ENCODE results near the gene NCL. TPM values are rescaled to one million over a fixed set of nuclear protein-coding genes. Genes with fewer than 3 reads are reported as not detected.

NCL gene
- total and polyA plus RNA-seq, 2 of the 13 experiments (the other 11 are each of a cell fraction or from before 2014, with no cell fraction given) = 105 to 779 TPM

DNA sequence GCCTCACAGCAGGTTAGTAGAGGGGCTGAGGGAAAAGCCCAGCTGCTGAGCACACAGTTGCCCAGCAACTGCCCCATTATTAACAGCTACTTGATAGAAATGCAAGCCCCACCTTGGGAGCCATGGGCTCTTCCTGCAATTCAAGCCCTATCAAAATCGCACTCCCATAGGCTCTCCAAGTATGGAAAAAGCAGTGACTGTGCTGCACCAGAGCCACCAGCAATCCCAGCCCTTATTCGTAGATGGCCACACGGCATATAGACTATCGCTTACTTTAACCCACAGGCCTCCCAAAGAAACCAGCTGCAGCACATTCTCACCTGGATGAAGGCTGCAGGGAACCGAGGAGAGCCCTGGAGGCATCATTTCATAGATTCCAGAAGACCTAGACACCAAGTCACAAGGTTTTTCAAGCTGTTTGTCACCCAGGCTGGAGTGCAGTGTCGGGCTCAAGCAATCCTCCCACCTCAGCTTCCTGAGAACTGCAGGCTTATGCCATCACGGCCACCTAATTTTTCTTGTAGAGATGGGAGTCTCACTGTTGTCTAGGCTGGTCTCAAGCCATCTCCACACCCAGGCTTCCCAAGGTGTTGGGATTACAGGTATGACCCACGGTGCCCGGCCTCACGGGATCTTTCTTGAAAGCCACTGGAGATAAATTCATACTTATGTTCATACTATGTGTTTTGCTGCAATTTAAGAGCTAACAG is 11.3 kb downstream of the NCL start:
- Histone ChIP-seq H3K36me3 (replicated peaks in 1 of 2; ENCODE audit: control insufficient read depth in 1 of 2, insufficient read depth in 2 of 2, low read length in 2 of 2) (peaks cover 26 to 53% of the 10 kb centered on the region in 2 experiments), H3K4me2 (ENCODE audit: low read depth, low read length) (no peak overlapping the region), H3K79me2 (ENCODE audit: insufficient read depth, low read length) (no peaks in the 10 kb centered on the region), H3K4me3 (replicated peaks in 1 of 3; ENCODE audit: insufficient read depth in 1 of 3, low read depth in 2 of 3, low read length in 3 of 3) (no peak overlapping the region), H4K20me1 (ENCODE audit: insufficient read depth, low read length) (peaks cover 36% of the 10 kb centered on the region), H3K4me1 (ENCODE audit: insufficient read depth, low read length) (peaks cover 10% of the 10 kb centered on the region), H2AFZ (ENCODE audit: low read length) (no peak overlapping the region), H3K9ac (ENCODE audit: insufficient read depth, low read depth, low read length) (no peak overlapping the region), H3K9me3 (ENCODE audit: low read length) (no peaks in the 10 kb centered on the region), H3K27me3 (ENCODE audit: control insufficient read depth in 1 of 2, insufficient read depth in 2 of 2, low read length in 2 of 2) (no peaks in the 10 kb centered on the region), H3K27ac (ENCODE audit: extremely low read length, insufficient read depth, low read length) (peak overlapping the region; percentile 11)
- POLR2A ChIA-PET = interaction anchor here (1.0 to 4.9 kb wide), 7 partner anchors 8 to 253 kb away, joined by 3 to 155 read pairs (median 4); partner anchors contain the start of gene NCL
- no TSS peak for BruUV-seq (replicated peaks)
- FAIRE-seq = no peak
- peak; percentile 7 for ATAC-seq
- WGBS (ENCODE audit: low lambda C conversion rate) = 91% methylated on average over 10 of the region's 10 CpGs
- intact Hi-C loops (cut with micrococcal nuclease; ENCODE audit: unreplicated experiment) (loop anchor here (1.0 to 5.0 kb wide), 3 partner anchors 156 to 351 kb away; no protein-coding TSS in a partner anchor), in situ Hi-C loops (cut with HindIII; ENCODE audit: extremely low pct_ligation_motif_present, low pct_unique_long_range_greater_than_20kb) (no loop called here)
- peak; percentile 23 for DNase-seq (ENCODE audit: low spot score)
- CTCF ChIA-PET (ENCODE audit: low intra/inter-chr PET ratio, low total read pairs) = interaction anchor here (1.9 kb wide), 2 partner anchors 156 to 226 kb away, joined by 9 to 11 read pairs; no protein-coding TSS in a partner anchor
- TF ChIP-seq ZNF343 (CRISPR knock-in tag; IDR thresholded peaks at IDR 0.05) (0 out of 2 replicates have a peak, but pooled peaks have one; percentile 8), NFKB2 (CRISPR knock-in tag; IDR thresholded peaks at IDR 0.05; ENCODE audit: borderline replicate concordance) (no peak; the same call in 1 of the 2 replicates), KLF12 (CRISPR knock-in tag; IDR thresholded peaks at IDR 0.05; ENCODE audit: borderline replicate concordance) (no peak), HHEX (CRISPR knock-in tag; IDR thresholded peaks at IDR 0.05) (0 out of 2 replicates have a peak, but pooled peaks have one; percentile 17), CEBPB (IDR thresholded peaks at IDR 0.05; ENCODE audit: borderline replicate concordance, low read depth, low read length) (no peak), ZNF589 (CRISPR knock-in tag; conservative IDR thresholded peaks at IDR 0.05) (peak; percentile 52; the same call in 1 of the 2 replicates), ZMYM2 (CRISPR knock-in tag; IDR thresholded peaks at IDR 0.05) (no peak), ZNF891 (CRISPR knock-in tag; IDR thresholded peaks at IDR 0.05) (0 out of 2 replicates have a peak, but pooled peaks have one; percentile 0), KDM3A (CRISPR knock-in tag; IDR thresholded peaks at IDR 0.05; ENCODE audit: low read depth) (0 out of 2 replicates have a peak, but pooled peaks have one; percentile 20), ZNF501 (CRISPR knock-in tag; IDR thresholded peaks at IDR 0.05) (peak; percentile 68; the same call in 1 of the 2 replicates), ZNF780A (CRISPR knock-in tag; IDR thresholded peaks at IDR 0.05) (peak; percentile 27; the same call in 1 of the 2 replicates), MBD4 (IDR thresholded peaks at IDR 0.05; ENCODE audit: borderline replicate concordance, low read length) (peak; percentile 57), FOSL2 (CRISPR knock-in tag; IDR thresholded peaks at IDR 0.05) (0 out of 2 replicates have a peak, but pooled peaks have one; percentile 5), SIN3A (IDR thresholded peaks at IDR 0.05; ENCODE audit: borderline replicate concordance, low read depth, low read length) (0 out of 2 replicates have a peak, but pooled peaks have one; percentile 38), ZC3H13 (CRISPR knock-in tag; IDR thresholded peaks at IDR 0.05) (peak; percentile 83), AGO1 (IDR thresholded peaks at IDR 0.05; ENCODE audit: low read depth, low read length, poor library complexity, severe bottlenecking) (no peak), JDP2 (CRISPR knock-in tag; IDR thresholded peaks at IDR 0.05; ENCODE audit: borderline replicate concordance) (no peak), SAP130 (CRISPR knock-in tag; IDR thresholded peaks at IDR 0.05; ENCODE audit: low read depth) (0 out of 2 replicates have a peak, but pooled peaks have one; percentile 8)
- TF ChIP-seq, protein P1, sequence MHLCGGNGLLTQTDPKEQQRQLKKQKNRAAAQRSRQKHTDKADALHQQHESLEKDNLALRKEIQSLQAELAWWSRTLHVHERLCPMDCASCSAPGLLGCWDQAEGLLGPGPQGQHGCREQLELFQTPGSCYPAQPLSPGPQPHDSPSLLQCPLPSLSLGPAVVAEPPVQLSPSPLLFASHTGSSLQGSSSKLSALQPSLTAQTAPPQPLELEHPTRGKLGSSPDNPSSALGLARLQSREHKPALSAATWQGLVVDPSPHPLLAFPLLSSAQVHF (CRISPR knock-in tag; IDR thresholded peaks at IDR 0.05) = 0 out of 2 replicates have a peak, but pooled peaks have one; percentile 32
- TF ChIP-seq, protein P2, sequence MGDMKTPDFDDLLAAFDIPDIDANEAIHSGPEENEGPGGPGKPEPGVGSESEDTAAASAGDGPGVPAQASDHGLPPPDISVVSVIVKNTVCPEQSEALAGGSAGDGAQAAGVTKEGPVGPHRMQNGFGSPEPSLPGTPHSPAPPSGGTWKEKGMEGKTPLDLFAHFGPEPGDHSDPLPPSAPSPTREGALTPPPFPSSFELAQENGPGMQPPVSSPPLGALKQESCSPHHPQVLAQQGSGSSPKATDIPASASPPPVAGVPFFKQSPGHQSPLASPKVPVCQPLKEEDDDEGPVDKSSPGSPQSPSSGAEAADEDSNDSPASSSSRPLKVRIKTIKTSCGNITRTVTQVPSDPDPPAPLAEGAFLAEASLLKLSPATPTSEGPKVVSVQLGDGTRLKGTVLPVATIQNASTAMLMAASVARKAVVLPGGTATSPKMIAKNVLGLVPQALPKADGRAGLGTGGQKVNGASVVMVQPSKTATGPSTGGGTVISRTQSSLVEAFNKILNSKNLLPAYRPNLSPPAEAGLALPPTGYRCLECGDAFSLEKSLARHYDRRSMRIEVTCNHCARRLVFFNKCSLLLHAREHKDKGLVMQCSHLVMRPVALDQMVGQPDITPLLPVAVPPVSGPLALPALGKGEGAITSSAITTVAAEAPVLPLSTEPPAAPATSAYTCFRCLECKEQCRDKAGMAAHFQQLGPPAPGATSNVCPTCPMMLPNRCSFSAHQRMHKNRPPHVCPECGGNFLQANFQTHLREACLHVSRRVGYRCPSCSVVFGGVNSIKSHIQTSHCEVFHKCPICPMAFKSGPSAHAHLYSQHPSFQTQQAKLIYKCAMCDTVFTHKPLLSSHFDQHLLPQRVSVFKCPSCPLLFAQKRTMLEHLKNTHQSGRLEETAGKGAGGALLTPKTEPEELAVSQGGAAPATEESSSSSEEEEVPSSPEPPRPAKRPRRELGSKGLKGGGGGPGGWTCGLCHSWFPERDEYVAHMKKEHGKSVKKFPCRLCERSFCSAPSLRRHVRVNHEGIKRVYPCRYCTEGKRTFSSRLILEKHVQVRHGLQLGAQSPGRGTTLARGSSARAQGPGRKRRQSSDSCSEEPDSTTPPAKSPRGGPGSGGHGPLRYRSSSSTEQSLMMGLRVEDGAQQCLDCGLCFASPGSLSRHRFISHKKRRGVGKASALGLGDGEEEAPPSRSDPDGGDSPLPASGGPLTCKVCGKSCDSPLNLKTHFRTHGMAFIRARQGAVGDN (CRISPR knock-in tag; IDR thresholded peaks at IDR 0.05) = no peak

Data from HepG2 (cell line).